Panc1 (cell line): ENCODE data around the gene ASCL2.

Experiments
- CTCF ChIP-seq: fragments of 450-650 bp; IDR thresholded peaks from 2 replicates; pipeline ENCODE4 v1.5.1; 2017; ENCODE audit warnings: mild to moderate bottlenecking
- POLR2AphosphoS5 ChIP-seq: IDR thresholded peaks from 2 replicates; pipeline ENCODE4 v1.6.1; 2012; ENCODE audit warnings: mild to moderate bottlenecking, low read depth, low read length, moderate library complexity
- TCF7L2 ChIP-seq: IDR thresholded peaks from 2 replicates; pipeline ENCODE4 v1.6.1; 2011; ENCODE audit warnings: mild to moderate bottlenecking, low read depth, low read length, inconsistent platforms

- TF ChIP-seq CTCF = no peak
- no peak for TF ChIP-seq TCF7L2
- TF ChIP-seq POLR2AphosphoS5 = no peak
These were observed 33.5 kb upstream of the ASCL2 start for GRCh38 chr11:2303627-2304505.
